HEK293 (cell line): ENCODE results near the gene ZHX3.

Source experiments
- CTCF ChIA-PET: fragments of 350-600 bp; formaldehyde crosslinking; extraction: SDS; loops from one replicate; lab custom pipeline; 2021; ENCODE audit warnings: antibody characterized with exemption; lab: Yijun Ruan, JAX
- POLR2A ChIA-PET: fragments of 300-600 bp; formaldehyde crosslinking; extraction: SDS; loops from one replicate; lab custom pipeline; 2020; ENCODE audit warnings: antibody characterized with exemption, inconsistent platforms; lab: Yijun Ruan, JAX
- H3K27ac ChIP-seq: fragments of 200-500 bp; sonication (Bioruptor generic); 2 replicates; pipeline ENCODE4 v1.5.1; 2014; ENCODE audit warnings: low read depth, low read length, control low read depth, inconsistent platforms; ENCODE audit errors: extremely low read depth
- H3K36me3 ChIP-seq, 2 experiments: fragments of 200-500 bp in 1 of 2; sonication (Bioruptor generic) in 1 of 2; 1 replicate in 1 of 2; 2 replicates in 1 of 2; pipeline ENCODE4 v1.5.1; 2014 to 2017; ENCODE audit warnings: inconsistent platforms in 2 of 2, low read length in 2 of 2; ENCODE audit not compliant: control insufficient read depth in 2 of 2, insufficient read depth in 1 of 2
- H3K4me1 ChIP-seq: fragments of 200-500 bp; sonication (Bioruptor generic); 2 replicates; pipeline ENCODE4 v1.5.1; 2014; ENCODE audit warnings: mild to moderate bottlenecking, low read length, inconsistent platforms; ENCODE audit not compliant: control insufficient read depth, insufficient read depth
- H3K4me3 ChIP-seq: 2 replicates; pipeline ENCODE4 v1.5.1; 2011; ENCODE audit warnings: low read depth, mild to moderate bottlenecking, control low read depth, low read length, moderate library complexity
- H3K9me3 ChIP-seq: fragments of 200-500 bp; sonication (Bioruptor generic); 2 replicates; pipeline ENCODE4 v1.5.1; 2014; ENCODE audit warnings: low read depth, low read length, inconsistent platforms; ENCODE audit not compliant: control insufficient read depth, insufficient read depth
- AEBP2 ChIP-seq: fragments of 450-650 bp; formaldehyde crosslinking; IDR thresholded peaks from 2 replicates; pipeline ENCODE4 v1.5.1; 2016; ENCODE audit warnings: missing biosample characterization, missing genetic modification characterization, borderline replicate concordance
- CTCF ChIP-seq: fragments of 450-650 bp; formaldehyde crosslinking; IDR thresholded peaks from 2 replicates; pipeline ENCODE4 v1.5.1; 2016; ENCODE audit warnings: missing biosample characterization, missing genetic modification characterization
- IKZF3 ChIP-seq: fragments of 450-650 bp; IDR thresholded peaks from 2 replicates; pipeline ENCODE4 v1.5.0; 2018; ENCODE audit warnings: missing biosample characterization, mild to moderate bottlenecking, missing genetic modification characterization, moderate library complexity
- ZNF138 ChIP-seq: fragments of 450-650 bp; formaldehyde crosslinking; IDR thresholded peaks from 2 replicates; pipeline ENCODE4 v1.5.1; 2016; ENCODE audit warnings: missing biosample characterization, missing genetic modification characterization, borderline replicate concordance
- ZNF19 ChIP-seq: fragments of 450-650 bp; formaldehyde crosslinking; IDR thresholded peaks from 2 replicates; pipeline ENCODE4; 2016; ENCODE audit warnings: missing biosample characterization, missing genetic modification characterization, low read depth
- ZNF24 ChIP-seq: fragments of 450-650 bp; formaldehyde crosslinking; IDR thresholded peaks from 2 replicates; pipeline ENCODE4 v1.5.1; 2016; ENCODE audit warnings: missing biosample characterization, missing genetic modification characterization
- ZNF280C ChIP-seq: fragments of 450-650 bp; formaldehyde crosslinking; IDR thresholded peaks from 2 replicates; pipeline ENCODE4 v1.5.1; 2016; ENCODE audit warnings: missing biosample characterization, missing genetic modification characterization
- ZNF354C ChIP-seq: fragments of 450-650 bp; formaldehyde crosslinking; IDR thresholded peaks from 2 replicates; pipeline ENCODE4 v1.5.1; 2016; ENCODE audit warnings: missing biosample characterization, missing genetic modification characterization, low read depth, borderline replicate concordance
- ZNF37A ChIP-seq: fragments of 450-650 bp; IDR thresholded peaks from 2 replicates; pipeline ENCODE4 v1.5.1; 2018; ENCODE audit warnings: missing biosample characterization, missing genetic modification characterization
- ZNF394 ChIP-seq: fragments of 450-650 bp; formaldehyde crosslinking; IDR thresholded peaks from 2 replicates; pipeline ENCODE4 v1.5.1; 2016; ENCODE audit warnings: missing biosample characterization, missing genetic modification characterization, mild to moderate bottlenecking, moderate library complexity, borderline replicate concordance
- ZNF529 ChIP-seq: fragments of 450-650 bp; formaldehyde crosslinking; IDR thresholded peaks from 2 replicates; pipeline ENCODE4 v1.5.1; 2017; ENCODE audit warnings: missing genetic modification characterization, missing biosample characterization; ENCODE audit not compliant: insufficient replicate concordance
- ZNF560 ChIP-seq: fragments of 450-650 bp; formaldehyde crosslinking; IDR thresholded peaks from 2 replicates; pipeline ENCODE4 v1.5.1; 2017; ENCODE audit warnings: missing biosample characterization, missing genetic modification characterization, borderline replicate concordance
- ZNF585B ChIP-seq: fragments of 450-650 bp; formaldehyde crosslinking; IDR thresholded peaks from 2 replicates; pipeline ENCODE4 v1.5.1; 2016; ENCODE audit warnings: missing biosample characterization, missing genetic modification characterization
- ZNF660 ChIP-seq: fragments of 450-650 bp; IDR thresholded peaks from 2 replicates; pipeline ENCODE4 v1.5.1; 2018; ENCODE audit warnings: missing biosample characterization, mild to moderate bottlenecking, missing genetic modification characterization
- ZNF747 ChIP-seq: fragments of 450-650 bp; formaldehyde crosslinking; IDR thresholded peaks from 2 replicates; pipeline ENCODE4 v1.5.1; 2016; ENCODE audit warnings: missing biosample characterization, missing genetic modification characterization

ZHX3 gene

GRCh38 chr20:41307021-41307420 lies 10.5 kb downstream of the ZHX3 start:
- CTCF ChIA-PET: no interaction called here
- TF ChIP-seq ZNF354C (tag by site-specific recombination) (no peak), ZNF37A (tag by site-specific recombination) (no peak), IKZF3 (tag by site-specific recombination) (no peak), ZNF24 (tag by site-specific recombination) (no peak), ZNF529 (tag by site-specific recombination) (no peak), ZNF138 (tag by site-specific recombination) (no peak), ZNF19 (no peak), ZNF560 (tag by site-specific recombination) (no peak), ZNF280C (tag by site-specific recombination) (no peak)

GRCh38 chr20:41306061-41306727 lies 11.3 kb downstream of the ZHX3 start:
- Histone ChIP-seq H3K9me3 (no peaks in the 10 kb centered on the region), H3K4me3 (no peak overlapping the region), H3K27ac (no peak overlapping the region), H3K4me1 (no peaks in the 10 kb centered on the region), H3K36me3 (no peaks in the 10 kb centered on the region)
- ChIA-PET CTCF (interaction anchor here (0.6 to 1.0 kb wide), 2 partner anchors 10 to 34 kb away, joined by 3 read pairs; partner anchors contain the start of gene LPIN3), POLR2A (interaction anchor here (0.8 kb wide), 1 partner anchor 11 kb away, joined by 3 read pairs; no protein-coding TSS in a partner anchor)
- TF ChIP-seq ZNF394: no peak
- no peak for TF ChIP-seq ZNF585B (tag by site-specific recombination)
- no peak for TF ChIP-seq ZNF747
- no peak for TF ChIP-seq AEBP2 (tag by site-specific recombination)
- no peak for TF ChIP-seq ZNF660 (tag by site-specific recombination)
- TF ChIP-seq CTCF: no peak

More at GRCh38 chr20:41307021-41307420, 10.5 kb downstream of the ZHX3 start:
- Histone ChIP-seq H3K27ac (no peak overlapping the region), H3K36me3 (no peaks in the 10 kb centered on the region), H3K4me1 (no peaks in the 10 kb centered on the region), H3K9me3 (no peaks in the 10 kb centered on the region), H3K4me3 (no peak overlapping the region)
- POLR2A ChIA-PET: no interaction called here
